RWPE1 (cell line): ENCODE data around the gene COL5A1.

ENCODE experiments used
- CTCF ChIA-PET: fragments of 350-600 bp; sonication (Branson Sonifier 250); formaldehyde crosslinking; extraction: SDS; loops from one replicate; lab custom pipeline; 2021; lab: Yijun Ruan, JAX
- POLR2A ChIA-PET: fragments of 400-600 bp; formaldehyde crosslinking; extraction: SDS; loops from one replicate; lab custom pipeline; 2020; ENCODE audit warnings: antibody characterized with exemption; ENCODE audit not compliant: low non-redundant PET; lab: Yijun Ruan, JAX
- DNase-seq: peaks from one replicate; pipeline ENCODE4 v3.0.0; 2012; ENCODE audit warnings: low spot score
- H3K27ac ChIP-seq: fragments of 450-650 bp; 2 replicates; pipeline ENCODE4 v1.5.1; 2017
- TF ChIP-seq, protein P1 (sequence below): fragments of 450-650 bp; conservative IDR thresholded peaks from 2 replicates; pipeline ENCODE4 v1.5.1; 2017; ENCODE audit warnings: low read depth, mild to moderate bottlenecking

COL5A1 gene

GRCh38 chr9:134782921-134783698 lies 141.5 kb downstream of the COL5A1 start:
- ChIA-PET POLR2A (no interaction called here), CTCF (interaction anchor here (0.5 to 1.0 kb wide), 6 partner anchors 94 to 1311 kb away, joined by 3 to 4 read pairs (median 3); no protein-coding TSS in a partner anchor)
- peak overlapping the region; percentile 5 for H3K27ac ChIP-seq

DNA sequence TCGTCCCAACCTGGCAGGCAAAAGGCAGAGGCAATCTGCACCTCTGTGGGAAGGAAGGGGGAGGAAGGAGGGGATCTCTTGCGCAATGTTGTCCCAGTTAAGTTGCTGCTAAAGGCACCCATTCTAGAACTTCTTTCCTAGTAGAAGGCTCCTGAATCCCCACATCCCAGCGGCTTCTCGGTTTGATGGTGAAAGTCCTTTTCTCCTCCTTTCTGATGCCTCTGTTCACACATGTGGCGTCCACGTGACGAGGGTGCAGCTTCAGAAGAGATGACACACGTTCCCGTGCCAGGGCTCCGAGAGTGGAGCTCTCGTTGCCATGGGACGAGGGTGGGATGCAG lies 142.1 kb downstream of the COL5A1 start:
- TF ChIP-seq, protein P1, sequence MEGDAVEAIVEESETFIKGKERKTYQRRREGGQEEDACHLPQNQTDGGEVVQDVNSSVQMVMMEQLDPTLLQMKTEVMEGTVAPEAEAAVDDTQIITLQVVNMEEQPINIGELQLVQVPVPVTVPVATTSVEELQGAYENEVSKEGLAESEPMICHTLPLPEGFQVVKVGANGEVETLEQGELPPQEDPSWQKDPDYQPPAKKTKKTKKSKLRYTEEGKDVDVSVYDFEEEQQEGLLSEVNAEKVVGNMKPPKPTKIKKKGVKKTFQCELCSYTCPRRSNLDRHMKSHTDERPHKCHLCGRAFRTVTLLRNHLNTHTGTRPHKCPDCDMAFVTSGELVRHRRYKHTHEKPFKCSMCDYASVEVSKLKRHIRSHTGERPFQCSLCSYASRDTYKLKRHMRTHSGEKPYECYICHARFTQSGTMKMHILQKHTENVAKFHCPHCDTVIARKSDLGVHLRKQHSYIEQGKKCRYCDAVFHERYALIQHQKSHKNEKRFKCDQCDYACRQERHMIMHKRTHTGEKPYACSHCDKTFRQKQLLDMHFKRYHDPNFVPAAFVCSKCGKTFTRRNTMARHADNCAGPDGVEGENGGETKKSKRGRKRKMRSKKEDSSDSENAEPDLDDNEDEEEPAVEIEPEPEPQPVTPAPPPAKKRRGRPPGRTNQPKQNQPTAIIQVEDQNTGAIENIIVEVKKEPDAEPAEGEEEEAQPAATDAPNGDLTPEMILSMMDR = no peak
- ChIA-PET CTCF (interaction anchor here (0.7 to 0.9 kb wide), 2 partner anchors 259 to 283 kb away, joined by 3 to 4 read pairs; no protein-coding TSS in a partner anchor), POLR2A (no interaction called here)
- H3K27ac ChIP-seq = peak overlapping the region; percentile 5
- no peak for DNase-seq

More at GRCh38 chr9:134782921-134783698, 141.5 kb downstream of the COL5A1 start:
- DNase-seq = no peak
- TF ChIP-seq, protein P1 = no peak

DNA sequence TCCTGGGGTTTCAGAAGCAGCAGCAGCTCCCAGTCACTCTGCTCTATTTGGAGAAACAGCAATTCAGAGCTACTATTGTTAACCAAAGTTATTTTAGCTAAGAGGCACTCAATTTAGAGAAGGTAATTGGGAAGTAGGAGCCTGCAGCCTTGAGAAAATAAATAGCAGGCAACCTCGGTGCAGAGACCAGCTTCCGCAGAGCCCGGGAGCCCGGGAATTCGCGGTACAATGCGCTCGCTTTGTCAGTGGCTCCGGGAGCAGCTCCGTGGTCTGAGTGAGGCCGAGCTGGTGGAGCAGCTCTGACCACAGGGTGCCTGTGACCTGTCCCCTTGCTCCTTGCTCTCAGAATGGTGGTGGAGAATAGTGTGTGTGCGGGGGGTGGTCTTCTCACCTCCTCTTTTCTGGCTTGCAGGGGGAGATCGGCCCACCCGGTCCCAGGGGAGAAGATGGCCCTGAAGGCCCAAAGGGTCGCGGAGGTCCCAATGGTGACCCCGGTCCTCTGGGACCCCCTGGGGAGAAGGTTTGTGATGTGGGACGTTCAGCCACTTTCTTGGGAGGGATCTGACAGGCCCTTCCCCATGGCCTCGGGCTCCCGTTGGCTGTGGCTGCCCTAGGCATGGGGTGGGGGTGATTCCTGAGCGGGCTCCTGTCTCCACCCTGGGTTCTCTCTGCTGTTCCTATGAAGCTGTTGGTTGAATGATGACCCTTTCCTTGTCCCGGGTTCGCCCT lies 143.1 kb downstream of the COL5A1 start:
- DNase-seq = no peak
- POLR2A ChIA-PET = no interaction called here
- H3K27ac ChIP-seq = peak overlapping the region; percentile 7
- CTCF ChIA-PET = interaction anchor here (0.6 kb wide), 1 partner anchor 287 kb away, joined by 4 read pairs; no protein-coding TSS in a partner anchor
- TF ChIP-seq, protein P1 = no peak

DNA sequence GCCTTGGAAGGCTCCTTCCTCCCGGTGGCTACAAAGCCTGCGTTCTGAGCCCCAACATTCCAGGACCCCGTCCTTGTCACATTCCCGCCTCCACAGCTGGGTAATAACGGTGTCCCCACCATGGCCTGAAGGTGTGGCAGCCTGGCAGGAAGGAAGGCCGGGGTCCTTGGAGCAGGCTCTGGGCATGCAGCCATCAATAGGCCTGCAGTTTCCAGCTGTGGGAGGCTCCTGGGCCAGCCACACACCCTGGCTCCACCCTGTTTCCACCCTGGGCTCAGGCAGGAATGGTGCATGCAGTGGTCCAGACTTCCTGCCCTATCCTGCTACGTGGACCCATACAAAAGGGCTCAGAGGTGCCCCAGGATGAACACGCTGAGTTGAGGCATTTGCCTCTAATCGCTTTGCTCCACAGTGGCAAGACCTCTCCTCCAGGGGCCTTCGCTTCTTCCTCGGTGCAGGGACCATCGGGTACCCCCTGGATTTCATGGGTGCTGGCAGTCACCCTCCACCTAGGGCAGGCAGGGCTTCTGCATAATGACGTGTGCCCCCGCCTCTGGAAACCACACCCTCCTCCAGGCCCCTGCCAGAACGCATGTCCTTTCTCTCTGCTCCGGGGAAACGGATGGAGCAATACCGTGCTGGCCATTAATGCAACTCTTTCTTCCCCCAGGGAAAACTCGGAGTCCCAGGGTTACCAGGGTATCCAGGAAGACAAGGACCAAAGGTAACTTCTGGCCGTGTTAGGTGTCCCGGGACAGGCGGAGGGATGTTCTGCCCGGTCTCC lies 143.9 kb downstream of the COL5A1 start:
- TF ChIP-seq, protein P1 = no peak
- CTCF ChIA-PET = no interaction called here
- peak overlapping the region; percentile 7 for H3K27ac ChIP-seq
- no peak for DNase-seq
- POLR2A ChIA-PET = no interaction called here

GRCh38 chr9:134787601-134788531 lies 146.3 kb downstream of the COL5A1 start:
- ChIA-PET POLR2A (no interaction called here), CTCF (interaction anchor here (0.7 kb wide), 1 partner anchor 9 kb away, joined by 4 read pairs; no protein-coding TSS in a partner anchor)
- DNase-seq = no peak
- H3K27ac ChIP-seq = no peak overlapping the region
- TF ChIP-seq, protein P1 = no peak
